ENCODE measurements around the gene CCDC178.

CCDC178 gene

GRCh38 chr18:33034945-33035344 is 405.6 kb downstream of the CCDC178 start:
- no peak overlapping the region for H3K27ac ChIP-seq
- TF ChIP-seq CTCF (IDR thresholded peaks at IDR 0.05), result no peak
- no peak for DNase-seq (ENCODE audit: low spot score)
- H3K4me3 ChIP-seq, result no peak overlapping the region

GRCh38 chr18:33034212-33034611 is 406.3 kb downstream of the CCDC178 start:
- DNase-seq (ENCODE audit: low spot score), result no peak
- no peak for TF ChIP-seq CTCF (IDR thresholded peaks at IDR 0.05)
- H3K27ac ChIP-seq, result no peak overlapping the region
- H3K4me3 ChIP-seq, result no peak overlapping the region

- Histone ChIP-seq H3K4me3 (no peak overlapping the region), H3K27ac (no peak overlapping the region)
- no peak for TF ChIP-seq CTCF (IDR thresholded peaks at IDR 0.05)
- no peak for DNase-seq (ENCODE audit: low spot score)
These were observed 418.2 kb downstream of the CCDC178 start for GRCh38 chr18:33022370-33022769.

GRCh38 chr18:33020877-33021276 is 419.6 kb downstream of the CCDC178 start:
- no peak overlapping the region for H3K27ac ChIP-seq
- no peak for DNase-seq (ENCODE audit: low spot score)
- no peak for TF ChIP-seq CTCF (IDR thresholded peaks at IDR 0.05)
- no peak overlapping the region for H3K4me3 ChIP-seq

- no peak for DNase-seq (ENCODE audit: low spot score)
- no peak overlapping the region for H3K4me3 ChIP-seq
- TF ChIP-seq CTCF (IDR thresholded peaks at IDR 0.05), result no peak
- H3K27ac ChIP-seq, result no peak overlapping the region
These were observed 426.3 kb downstream of the CCDC178 start for GRCh38 chr18:33014060-33014796.

- Histone ChIP-seq H3K27ac (no peak overlapping the region), H3K4me3 (no peak overlapping the region)
- no peak for TF ChIP-seq CTCF (IDR thresholded peaks at IDR 0.05)
- DNase-seq (ENCODE audit: low spot score), result no peak
These were observed 430.4 kb downstream of the CCDC178 start for GRCh38 chr18:33010149-33010548.

- TF ChIP-seq CTCF (IDR thresholded peaks at IDR 0.05), result no peak
- no peak for DNase-seq (ENCODE audit: low spot score)
- Histone ChIP-seq H3K27ac (no peak overlapping the region), H3K4me3 (no peak overlapping the region)
These were observed 441.6 kb downstream of the CCDC178 start for GRCh38 chr18:32998921-32999320.
